ENCODE measurements around the gene PIGP. TPM values are rescaled to one million over a fixed set of nuclear protein-coding genes. Genes with fewer than 3 reads are reported as not detected.

Gene PIGP
- total and polyA plus RNA-seq, 9 of the 15 experiments (the other 6 are each of a cell fraction or from before 2014, with no cell fraction given): 18.3 to 122 (median 35.6) TPM

GRCh38 chr21:37101384-37101783 is 28.5 kb upstream of the PIGP start (continued):
- TF ChIP-seq ZNF592 (IDR thresholded peaks at IDR 0.05): no peak
- TF ChIP-seq HDAC3 (IDR thresholded peaks at IDR 0.05; ENCODE audit: borderline replicate concordance, partially characterized antibody): no peak
- TF ChIP-seq MED1 (CRISPR knock-in tag; IDR thresholded peaks at IDR 0.05; ENCODE audit: borderline replicate concordance): no peak
- TF ChIP-seq ZZZ3 (IDR thresholded peaks at IDR 0.05): no peak

GRCh38 chr21:37100316-37100715 is 27.4 kb upstream of the PIGP start:
- Histone ChIP-seq H3K9me3 (replicated peaks; ENCODE audit: control insufficient read depth, insufficient read depth, low read depth, low read length) (no peaks in the 10 kb centered on the region), H3K79me2 (ENCODE audit: control insufficient read depth, insufficient read depth, low read length) (no peaks in the 10 kb centered on the region), H3K27me3 (ENCODE audit: control insufficient read depth in 2 of 2, insufficient read depth in 2 of 2, low read length in 2 of 2) (no peaks in the 10 kb centered on the region), H3K4me2 (ENCODE audit: insufficient read depth, low read length) (no peak overlapping the region), H3K4me1 (replicated peaks in 1 of 2; ENCODE audit: control insufficient read depth in 2 of 2, insufficient read depth in 2 of 2, low read length in 2 of 2) (no peaks in the 10 kb centered on the region), H3K4me3 (no peak overlapping the region), H4K20me1 (replicated peaks; ENCODE audit: control insufficient read depth, insufficient read depth, low read length) (no peaks in the 10 kb centered on the region), H3K27ac (ENCODE audit: extremely low read depth, low read depth, low read length) (no peak overlapping the region), H3K9me1 (ENCODE audit: control insufficient read depth, insufficient read depth, low read length) (no peaks in the 10 kb centered on the region), H3K36me3 (ENCODE audit: control insufficient read depth, insufficient read depth, low read length) (peaks cover 42% of the 10 kb centered on the region), H3K9ac (ENCODE audit: insufficient read depth in 1 of 2, low read depth in 2 of 2, low read length in 2 of 2) (no peak overlapping the region), H2AFZ (ENCODE audit: low read depth, low read length) (no peak overlapping the region)
- 93% methylated on average over 6 of the region's 6 CpGs for WGBS (ENCODE audit: insufficient coverage, low coverage, missing lambda C conversion rate)
- DNase-seq (ENCODE audit: extremely low read depth in 1 of 4, low spot score in 3 of 4) (no peak), ATAC-seq (no peak), FAIRE-seq (no peak)
- intact Hi-C loops (cut with micrococcal nuclease) (no loop called here), in situ Hi-C loops (cut with MboI) (no loop called here)
- BruUV-seq (replicated peaks): no TSS peak
- POLR2A ChIA-PET: no interaction called here
- CTCF ChIA-PET (ENCODE audit: low intra/inter-chr PET ratio): no interaction called here
- TF ChIP-seq RNF219 (CRISPR knock-in tag; IDR thresholded peaks at IDR 0.05) (no peak), ZBTB49 (CRISPR knock-in tag; IDR thresholded peaks at IDR 0.05; ENCODE audit: borderline replicate concordance) (no peak), THRAP3 (IDR thresholded peaks at IDR 0.05; ENCODE audit: borderline replicate concordance) (no peak), STAT6 (CRISPR knock-in tag; IDR thresholded peaks at IDR 0.05) (no peak)

All from K562 (cell line).